ENCODE results near the gene UCK2. TPM values are rescaled to one million over a fixed set of nuclear protein-coding genes. Genes with fewer than 3 reads are reported as not detected.
A peak's percentile ranks its signal among the peaks of the same experiment; 100 is the strongest.

The UCK2 gene
- total and polyA plus RNA-seq, 5 donors, result 6.9 to 11.3 (median 9.6) TPM

DNA sequence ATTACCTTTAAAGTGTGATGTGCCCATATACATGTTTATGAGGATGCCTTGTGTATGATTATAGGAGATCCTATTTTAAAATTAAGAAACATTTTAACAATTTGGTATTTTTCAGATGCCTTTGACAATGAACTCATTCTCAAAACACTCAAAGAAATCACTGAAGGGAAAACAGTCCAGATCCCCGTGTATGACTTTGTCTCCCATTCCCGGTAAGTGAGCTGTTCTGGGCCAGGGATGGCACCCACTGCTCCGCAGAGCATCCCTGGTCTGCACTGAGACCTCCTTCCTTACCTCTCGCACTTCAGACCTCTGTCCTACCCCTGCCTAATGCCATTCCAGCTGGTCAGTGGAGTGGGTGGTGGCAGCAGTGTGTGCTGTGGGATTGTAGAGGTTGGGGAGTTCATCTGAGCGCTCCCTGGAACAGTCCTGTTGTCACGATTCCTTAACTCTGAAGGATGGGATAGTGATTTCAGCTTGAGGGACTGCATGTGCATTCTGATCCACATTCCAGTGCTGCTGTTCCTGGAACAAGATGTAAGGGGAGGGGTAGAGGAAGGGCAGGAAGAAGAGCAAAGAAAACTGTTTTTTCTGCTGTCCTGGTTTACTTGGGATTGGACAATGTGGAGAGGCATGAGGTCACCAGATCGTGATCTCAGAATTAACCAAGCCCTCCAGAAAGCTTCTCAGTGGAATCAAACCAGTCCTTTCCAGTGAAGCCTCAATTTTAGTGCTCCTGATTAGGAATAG lies 63.9 kb downstream of the UCK2 start:
- DNase-seq (no peak), ATAC-seq (no peak)
- H3K4me1 ChIP-seq (ENCODE audit: control insufficient read depth, insufficient read depth, low read length), result peaks cover 9% of the 10 kb centered on the region
- no peak overlapping the region for H3K27ac ChIP-seq (ENCODE audit: low read length)
- intact Hi-C loops (cut with DNase I), result loop anchor here in 1 of 4 donors (10.0 kb wide), 1 partner anchor 46 kb away; no protein-coding TSS in a partner anchor
- no peaks in the 10 kb centered on the region for H3K27me3 ChIP-seq (ENCODE audit: control insufficient read depth, insufficient read depth)
- WGBS, result 85% methylated on average over 7 of the region's 7 CpGs
- H3K9me3 ChIP-seq (ENCODE audit: control insufficient read depth, low read length), result no peaks in the 10 kb centered on the region
- no peak overlapping the region for H3K4me3 ChIP-seq (ENCODE audit: low read length)

DNA sequence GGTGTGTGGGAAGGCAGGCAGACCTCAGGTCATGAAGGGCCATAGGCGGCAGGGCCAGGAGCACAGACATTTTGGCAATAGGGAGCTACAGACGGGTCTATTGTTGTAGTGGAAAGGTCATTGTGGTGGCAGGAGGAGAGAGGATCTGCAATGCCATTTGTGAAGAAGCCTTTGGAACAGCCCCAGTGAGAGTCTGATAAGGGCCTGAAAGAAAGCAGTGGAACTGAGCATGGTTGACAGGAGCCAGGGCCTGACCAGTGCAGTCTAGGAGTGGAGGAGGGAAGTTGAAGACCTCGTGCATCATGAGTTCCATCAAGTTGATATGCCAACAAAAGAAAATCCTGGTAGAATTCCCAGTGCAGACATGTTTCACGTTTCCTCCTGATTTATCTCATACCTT lies 65.5 kb downstream of the UCK2 start:
- Histone ChIP-seq H3K9me3 (ENCODE audit: control insufficient read depth, low read length) (no peaks in the 10 kb centered on the region), H3K4me1 (ENCODE audit: control insufficient read depth, insufficient read depth, low read length) (peaks cover 9% of the 10 kb centered on the region), H3K27me3 (ENCODE audit: control insufficient read depth, insufficient read depth) (no peaks in the 10 kb centered on the region), H3K27ac (ENCODE audit: low read length) (no peak overlapping the region), H3K4me3 (ENCODE audit: low read length) (no peak overlapping the region)
- WGBS, result 66% methylated on average over 4 of the region's 4 CpGs
- intact Hi-C loops (cut with DNase I), result loop anchor here in 1 of 4 donors (10.0 kb wide), 1 partner anchor 48 kb away; no protein-coding TSS in a partner anchor
- DNase-seq (no peak), ATAC-seq (no peak)

DNA sequence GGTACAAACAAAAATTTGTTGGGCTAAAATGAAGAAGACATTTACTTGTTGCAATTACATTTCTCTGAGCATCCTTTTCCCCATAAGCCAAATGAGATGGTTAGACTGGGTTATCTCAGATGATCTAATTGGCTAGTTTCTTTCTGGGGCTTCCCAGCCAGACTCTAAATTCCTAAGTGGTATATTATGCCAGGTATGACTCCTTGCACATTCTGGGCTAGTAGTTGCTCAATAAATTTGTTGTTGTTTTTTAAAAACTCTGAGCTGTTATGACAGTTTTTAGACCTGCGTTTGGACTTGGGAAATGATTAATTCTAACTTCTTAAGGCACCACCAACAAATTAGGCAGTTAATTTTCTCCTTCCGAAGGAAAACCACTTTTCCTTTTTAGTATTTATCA lies 66.1 kb downstream of the UCK2 start:
- intact Hi-C loops (cut with DNase I), result loop anchor here in 1 of 4 donors (10.0 kb wide), 1 partner anchor 49 kb away; no protein-coding TSS in a partner anchor
- Histone ChIP-seq H3K9me3 (ENCODE audit: control insufficient read depth, low read length) (no peaks in the 10 kb centered on the region), H3K27ac (ENCODE audit: low read length) (no peak overlapping the region), H3K4me3 (ENCODE audit: low read length) (no peak overlapping the region), H3K4me1 (ENCODE audit: control insufficient read depth, insufficient read depth, low read length) (peaks cover 12% of the 10 kb centered on the region), H3K27me3 (ENCODE audit: control insufficient read depth, insufficient read depth) (no peaks in the 10 kb centered on the region)
- WGBS, result 93% methylated on average over 2 of the region's 2 CpGs
- no peak for DNase-seq
- ATAC-seq, result no peak

DNA sequence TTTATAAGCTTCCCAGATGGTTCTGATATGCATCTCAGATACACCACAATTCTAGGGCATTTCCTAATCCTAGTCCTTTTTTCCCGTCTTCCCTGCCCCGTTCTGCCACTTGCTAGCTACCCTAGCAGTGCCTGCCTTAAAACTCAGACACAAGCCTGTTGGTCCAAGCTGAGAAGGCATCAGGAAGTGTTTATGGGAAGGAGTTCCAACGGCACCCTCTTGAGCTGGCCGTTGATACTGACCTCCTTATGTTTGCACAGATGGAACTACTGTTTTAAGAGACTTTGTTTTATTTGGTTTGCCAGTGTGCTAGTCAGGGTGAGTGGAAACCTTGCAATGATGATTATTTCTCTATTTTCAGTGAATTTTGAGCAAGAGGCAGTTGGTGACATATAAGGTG lies 67.2 kb downstream of the UCK2 start:
- ATAC-seq (no peak), DNase-seq (no peak)
- intact Hi-C loops (cut with DNase I), result loop anchor here in 1 of 4 donors (10.0 kb wide), 1 partner anchor 50 kb away; no protein-coding TSS in a partner anchor
- H3K4me1 ChIP-seq (ENCODE audit: control insufficient read depth, insufficient read depth, low read length), result peaks cover 20% of the 10 kb centered on the region
- H3K4me3 ChIP-seq (ENCODE audit: low read length), result no peak overlapping the region
- H3K27ac ChIP-seq (ENCODE audit: low read length), result no peak overlapping the region
- H3K9me3 ChIP-seq (ENCODE audit: control insufficient read depth, low read length), result no peaks in the 10 kb centered on the region
- 76% methylated on average over 4 of the region's 4 CpGs for WGBS
- no peaks in the 10 kb centered on the region for H3K27me3 ChIP-seq (ENCODE audit: control insufficient read depth, insufficient read depth)

DNA sequence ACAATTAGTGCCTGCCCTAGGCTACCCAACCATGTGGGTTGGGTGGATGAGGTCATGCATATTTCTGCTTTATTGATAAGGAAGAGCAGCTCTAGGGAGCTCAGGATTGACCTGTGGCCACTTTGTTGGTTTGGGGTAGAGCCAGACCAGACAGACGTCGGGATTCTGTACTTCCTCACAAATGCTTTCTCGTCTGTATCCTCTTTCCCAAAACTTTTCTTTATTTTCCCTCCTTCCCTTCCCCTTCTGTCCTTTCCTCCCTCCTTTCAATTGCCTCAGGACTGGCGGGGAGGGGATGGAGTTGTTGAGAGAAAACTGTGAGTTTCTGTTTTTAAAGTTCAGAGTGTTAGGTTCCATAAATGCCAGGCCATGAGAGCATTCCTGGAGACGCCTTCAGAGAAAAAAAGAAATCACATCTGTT lies 68.0 kb downstream of the UCK2 start:
- H3K4me1 ChIP-seq (ENCODE audit: control insufficient read depth, insufficient read depth, low read length), result peaks cover 24% of the 10 kb centered on the region
- H3K27me3 ChIP-seq (ENCODE audit: control insufficient read depth, insufficient read depth), result no peaks in the 10 kb centered on the region
- intact Hi-C loops (cut with DNase I), result loop anchor here in 1 of 4 donors (10.0 kb wide), 1 partner anchor 51 kb away; no protein-coding TSS in a partner anchor
- no peak overlapping the region for H3K4me3 ChIP-seq (ENCODE audit: low read length)
- no peak for DNase-seq
- ATAC-seq, result no peak
- 57% methylated on average over 5 of the region's 5 CpGs for WGBS
- no peaks in the 10 kb centered on the region for H3K9me3 ChIP-seq (ENCODE audit: control insufficient read depth, low read length)
- no peak overlapping the region for H3K27ac ChIP-seq (ENCODE audit: low read length)

DNA sequence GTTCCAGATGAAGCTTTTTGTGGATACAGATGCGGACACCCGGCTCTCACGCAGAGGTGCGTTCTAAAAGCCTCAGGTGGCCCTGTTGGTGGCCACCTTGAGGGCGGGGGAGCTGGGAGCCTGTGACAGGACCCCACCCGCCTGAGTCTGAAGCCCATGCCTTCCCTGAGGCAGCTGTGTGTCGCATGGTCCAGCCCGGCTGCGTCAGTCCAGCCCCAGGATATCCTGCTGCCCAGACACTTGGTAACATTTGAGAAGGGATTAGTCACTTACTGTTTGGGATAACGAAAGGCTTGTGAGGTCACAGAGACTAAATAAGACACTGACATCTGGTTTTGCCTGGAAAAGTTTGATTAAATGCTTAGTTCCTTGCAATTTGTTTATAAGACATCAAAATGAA lies 68.9 kb downstream of the UCK2 start:
- peak; percentile 38 to 68 for ATAC-seq
- peaks cover 22% of the 10 kb centered on the region for H3K4me1 ChIP-seq (ENCODE audit: control insufficient read depth, insufficient read depth, low read length)
- WGBS, result 80% methylated on average over 10 of the region's 10 CpGs
- intact Hi-C loops (cut with DNase I), result loop anchor here in 1 of 4 donors (10.0 kb wide), 1 partner anchor 51 kb away; no protein-coding TSS in a partner anchor
- H3K27me3 ChIP-seq (ENCODE audit: control insufficient read depth, insufficient read depth), result no peaks in the 10 kb centered on the region
- H3K9me3 ChIP-seq (ENCODE audit: control insufficient read depth, low read length), result no peaks in the 10 kb centered on the region
- no peak overlapping the region for H3K27ac ChIP-seq (ENCODE audit: low read length)
- H3K4me3 ChIP-seq (ENCODE audit: low read length), result no peak overlapping the region
- peak in 1 of 3 donors; percentile 39 for DNase-seq

DNA sequence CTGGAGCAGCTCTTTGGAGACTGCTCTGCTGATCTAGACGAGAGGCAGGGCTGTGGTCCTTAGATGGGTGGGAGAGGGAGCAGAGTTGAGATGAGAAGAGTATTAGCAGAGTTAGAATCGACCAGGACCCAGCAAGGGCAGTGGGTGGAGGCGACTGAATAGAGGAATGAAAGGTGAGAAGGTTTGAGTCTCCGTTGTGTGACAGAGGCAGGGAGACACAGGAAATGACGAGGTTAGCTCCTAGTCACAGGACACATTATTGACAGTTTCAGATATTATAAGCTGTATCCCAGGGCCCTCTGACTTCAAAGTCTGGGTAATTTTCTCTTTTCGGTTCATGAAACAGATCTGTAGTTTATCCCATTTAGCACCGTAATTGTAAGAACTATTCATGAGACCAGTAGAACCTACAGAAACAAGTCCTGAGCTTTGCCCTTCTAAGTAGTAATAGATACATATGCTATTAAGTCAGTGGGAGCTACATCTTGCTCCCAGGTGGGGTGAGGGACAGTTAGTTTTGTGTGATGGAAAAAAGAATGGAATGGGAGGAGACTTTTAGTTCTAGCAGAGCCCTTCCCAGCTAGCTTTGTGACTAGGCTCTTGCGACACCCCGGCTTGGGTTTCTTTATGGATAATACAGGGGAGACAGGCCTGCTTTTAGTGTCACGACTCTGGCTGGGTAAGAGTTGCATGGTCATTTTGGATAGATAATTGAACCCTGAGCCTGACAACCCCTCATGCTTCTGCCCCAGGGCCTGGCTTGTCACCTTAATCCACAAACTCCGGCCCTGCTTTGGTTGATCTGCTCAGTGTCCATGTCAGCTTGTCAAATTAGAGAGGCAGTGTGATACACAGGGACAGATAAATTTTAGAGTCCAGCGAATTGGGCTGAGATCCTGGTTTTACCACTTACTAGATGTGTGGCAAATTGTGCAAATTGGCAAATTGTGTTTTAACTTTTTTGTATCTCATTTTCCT lies 70.2 kb downstream of the UCK2 start:
- Histone ChIP-seq H3K4me1 (ENCODE audit: control insufficient read depth, insufficient read depth, low read length) (peaks cover 20% of the 10 kb centered on the region), H3K9me3 (ENCODE audit: control insufficient read depth, low read length) (no peaks in the 10 kb centered on the region), H3K27me3 (ENCODE audit: control insufficient read depth, insufficient read depth) (no peaks in the 10 kb centered on the region), H3K27ac (ENCODE audit: low read length) (no peak overlapping the region), H3K4me3 (ENCODE audit: low read length) (no peak overlapping the region)
- no peak for DNase-seq
- intact Hi-C loops (cut with DNase I), result loop anchor here in 1 of 4 donors (10.0 kb wide), 1 partner anchor 53 kb away; no protein-coding TSS in a partner anchor
- 83% methylated on average over 12 of the region's 12 CpGs for WGBS
- no peak for ATAC-seq

DNA sequence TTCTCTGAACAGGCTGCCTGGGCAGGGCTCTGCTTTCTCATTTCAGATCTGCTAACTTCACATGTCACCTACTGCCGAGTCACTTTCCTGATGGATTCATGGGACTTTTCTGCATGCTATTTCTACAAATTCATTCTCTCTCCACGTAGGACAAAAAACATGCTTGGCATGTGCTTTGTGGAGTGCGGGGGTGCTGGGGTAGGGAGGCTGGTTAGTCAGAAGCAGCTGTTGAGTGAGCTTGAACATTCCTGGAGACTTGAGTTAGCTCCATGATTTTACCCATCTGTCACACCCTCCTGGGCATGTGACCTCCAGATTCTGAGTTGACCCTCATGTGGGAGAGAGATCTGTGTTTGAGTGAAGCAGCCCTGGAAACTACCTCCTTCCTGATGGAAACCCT lies 71.4 kb downstream of the UCK2 start:
- H3K4me1 ChIP-seq (ENCODE audit: control insufficient read depth, insufficient read depth, low read length), result peaks cover 20% of the 10 kb centered on the region
- DNase-seq, result no peak
- 40% methylated on average over 3 of the region's 3 CpGs for WGBS
- peak overlapping the region; percentile 44 for H3K27ac ChIP-seq (ENCODE audit: low read length)
- no peaks in the 10 kb centered on the region for H3K9me3 ChIP-seq (ENCODE audit: control insufficient read depth, low read length)
- ATAC-seq, result peak in 1 of 2 donors; percentile 34
- intact Hi-C loops (cut with DNase I), result loop anchor here in 1 of 4 donors (10.0 kb wide), 1 partner anchor 54 kb away; no protein-coding TSS in a partner anchor
- H3K27me3 ChIP-seq (ENCODE audit: control insufficient read depth, insufficient read depth), result no peaks in the 10 kb centered on the region
- no peak overlapping the region for H3K4me3 ChIP-seq (ENCODE audit: low read length)

DNA sequence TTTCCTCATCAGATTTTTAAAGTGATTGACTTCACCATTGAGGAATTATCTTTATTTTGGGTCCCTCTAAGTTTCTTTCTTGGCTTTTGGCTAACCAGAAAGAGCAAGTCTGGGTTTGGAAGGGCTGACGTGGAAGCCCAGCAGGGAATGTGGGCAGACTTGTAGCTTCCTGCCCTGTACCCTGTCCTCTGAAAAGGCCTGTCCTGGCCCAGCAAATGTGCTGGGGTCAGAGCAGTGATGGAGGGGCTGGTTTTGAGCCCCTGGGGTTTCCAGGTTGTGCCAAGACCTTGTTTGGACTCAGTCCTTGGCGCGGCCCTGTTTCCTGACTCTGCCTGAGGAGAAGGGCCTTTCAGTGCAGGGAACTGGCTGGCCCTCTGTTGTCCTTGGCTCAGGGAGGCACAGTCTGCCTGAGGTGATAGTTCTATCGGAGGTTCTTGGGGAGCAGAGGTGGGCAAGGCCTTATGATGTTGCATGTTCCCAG lies 72.1 kb downstream of the UCK2 start:
- intact Hi-C loops (cut with DNase I), result loop anchor here in 1 of 4 donors (10.0 kb wide), 1 partner anchor 55 kb away; no protein-coding TSS in a partner anchor
- H3K27me3 ChIP-seq (ENCODE audit: control insufficient read depth, insufficient read depth), result no peaks in the 10 kb centered on the region
- peak; percentile 55 to 78 (median 73) for DNase-seq
- 58% methylated on average over 4 of the region's 4 CpGs for WGBS
- no peaks in the 10 kb centered on the region for H3K9me3 ChIP-seq (ENCODE audit: control insufficient read depth, low read length)
- no peak overlapping the region for H3K4me3 ChIP-seq (ENCODE audit: low read length)
- peak; percentile 75 to 85 for ATAC-seq
- H3K4me1 ChIP-seq (ENCODE audit: control insufficient read depth, insufficient read depth, low read length), result peaks cover 20% of the 10 kb centered on the region
- H3K27ac ChIP-seq (ENCODE audit: low read length), result peak overlapping the region; percentile 43

DNA sequence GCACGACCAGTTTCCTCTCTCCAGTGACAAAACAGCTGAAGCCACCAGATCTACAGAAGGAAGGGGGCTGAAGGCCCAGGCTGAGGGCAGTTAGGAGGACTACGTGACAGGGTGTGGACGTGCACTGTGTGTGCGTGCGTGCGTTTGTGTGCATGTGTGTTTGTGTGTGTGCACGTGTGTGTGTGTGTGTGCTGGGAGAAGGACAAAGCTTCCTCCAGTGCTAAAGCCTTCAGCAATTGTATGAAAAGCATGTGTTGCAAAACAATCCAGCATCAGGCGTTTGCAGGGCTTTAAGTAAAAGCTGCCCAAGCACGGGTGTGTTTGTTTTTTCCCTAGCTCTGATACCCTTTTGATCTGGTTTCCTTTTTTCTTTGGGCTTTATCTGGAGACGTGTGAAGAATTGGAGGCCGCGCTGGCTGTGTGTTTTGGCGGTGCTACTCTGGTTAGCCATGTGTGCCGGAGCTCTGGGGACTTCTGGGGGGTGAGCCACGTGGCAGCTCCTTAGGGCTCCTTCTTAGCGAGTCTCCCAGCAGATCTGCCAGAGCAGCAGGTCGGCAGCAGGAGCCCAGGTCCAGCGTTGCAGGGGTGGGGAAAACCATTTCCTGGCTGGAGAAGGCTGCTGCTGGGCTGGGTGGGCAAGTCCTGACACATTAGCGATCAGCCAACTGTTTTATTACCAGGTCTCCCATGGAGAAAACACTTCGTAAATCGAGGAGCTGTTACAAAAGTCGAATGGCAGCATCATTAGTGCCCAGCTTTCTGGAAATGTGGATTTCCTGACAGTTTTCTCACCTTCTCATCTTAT lies 73.4 kb downstream of the UCK2 start:
- WGBS, result 38% methylated on average over 22 of the region's 22 CpGs
- DNase-seq (peak; percentile 62 to 77 (median 72)), ATAC-seq (peak; percentile 68 to 86)
- no peak overlapping the region for H3K27ac ChIP-seq (ENCODE audit: low read length)
- intact Hi-C loops (cut with DNase I), result no loop called here
- H3K4me1 ChIP-seq (ENCODE audit: control insufficient read depth, insufficient read depth, low read length), result peaks cover 19% of the 10 kb centered on the region
- H3K27me3 ChIP-seq (ENCODE audit: control insufficient read depth, insufficient read depth), result no peaks in the 10 kb centered on the region
- H3K9me3 ChIP-seq (ENCODE audit: control insufficient read depth, low read length), result no peaks in the 10 kb centered on the region
- H3K4me3 ChIP-seq (ENCODE audit: low read length), result no peak overlapping the region

Data from right cardiac atrium (tissue), 5 donors.